Nucleus accumbens (tissue), 56 donors: Measurements from ENCODE around the gene ATP13A2.

Experiments
- DNase-seq, 56 donors: peaks; one replicate each; lab custom pipeline; 2025; lab: John Stamatoyannopoulos, UW

Gene ATP13A2

DNA sequence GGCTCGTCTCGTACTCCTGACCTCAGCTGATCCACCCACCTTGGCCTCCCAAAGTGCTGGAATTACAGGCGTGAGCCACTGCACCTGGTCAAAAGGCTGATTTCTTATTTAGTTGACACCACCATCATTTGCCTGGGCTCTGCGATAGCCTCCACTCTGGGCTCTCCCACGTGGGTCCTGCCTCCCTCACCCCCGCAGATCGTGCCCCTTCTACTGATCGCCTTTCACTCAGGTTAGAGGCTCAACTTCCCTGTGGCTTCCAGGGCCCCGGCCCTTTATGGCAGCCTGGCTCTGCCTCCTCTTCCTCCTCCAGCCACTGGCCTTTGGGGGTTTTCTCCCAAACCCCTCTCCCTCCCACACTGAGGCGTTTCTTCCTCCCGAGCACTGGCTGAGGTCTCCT is 28.8 kb downstream of the ATP13A2 start:
- no peak for DNase-seq

DNA sequence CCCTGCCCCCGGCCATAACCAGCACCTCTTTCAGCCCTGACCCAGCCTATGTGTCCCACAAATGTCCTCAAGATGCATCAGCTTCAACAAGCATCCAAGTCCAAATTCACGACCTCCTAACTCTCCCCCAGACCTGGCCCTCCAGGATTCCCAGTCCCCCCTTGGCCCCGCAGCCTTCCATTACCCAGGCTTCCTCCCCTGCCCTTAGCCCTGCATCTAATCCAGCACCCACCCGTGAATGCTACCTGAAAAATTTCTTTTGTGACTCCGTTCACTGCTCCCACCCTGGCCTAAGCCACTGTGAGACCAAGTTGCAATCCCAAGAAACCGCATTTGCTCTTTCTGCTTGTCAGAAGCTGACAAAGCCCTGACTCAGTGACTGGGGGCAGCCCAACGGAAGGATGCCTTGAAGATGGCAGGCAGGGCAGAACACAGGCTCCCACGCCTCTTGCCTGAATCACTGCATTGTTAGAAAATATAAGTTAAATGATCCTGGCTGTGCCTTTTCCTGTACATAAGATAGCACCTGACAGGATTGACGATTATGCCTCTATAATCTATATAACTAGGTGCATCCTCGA is 30.4 kb downstream of the ATP13A2 start:
- peak in 13 of 56 donors; percentile 11 to 67 (median 36) for DNase-seq

DNA sequence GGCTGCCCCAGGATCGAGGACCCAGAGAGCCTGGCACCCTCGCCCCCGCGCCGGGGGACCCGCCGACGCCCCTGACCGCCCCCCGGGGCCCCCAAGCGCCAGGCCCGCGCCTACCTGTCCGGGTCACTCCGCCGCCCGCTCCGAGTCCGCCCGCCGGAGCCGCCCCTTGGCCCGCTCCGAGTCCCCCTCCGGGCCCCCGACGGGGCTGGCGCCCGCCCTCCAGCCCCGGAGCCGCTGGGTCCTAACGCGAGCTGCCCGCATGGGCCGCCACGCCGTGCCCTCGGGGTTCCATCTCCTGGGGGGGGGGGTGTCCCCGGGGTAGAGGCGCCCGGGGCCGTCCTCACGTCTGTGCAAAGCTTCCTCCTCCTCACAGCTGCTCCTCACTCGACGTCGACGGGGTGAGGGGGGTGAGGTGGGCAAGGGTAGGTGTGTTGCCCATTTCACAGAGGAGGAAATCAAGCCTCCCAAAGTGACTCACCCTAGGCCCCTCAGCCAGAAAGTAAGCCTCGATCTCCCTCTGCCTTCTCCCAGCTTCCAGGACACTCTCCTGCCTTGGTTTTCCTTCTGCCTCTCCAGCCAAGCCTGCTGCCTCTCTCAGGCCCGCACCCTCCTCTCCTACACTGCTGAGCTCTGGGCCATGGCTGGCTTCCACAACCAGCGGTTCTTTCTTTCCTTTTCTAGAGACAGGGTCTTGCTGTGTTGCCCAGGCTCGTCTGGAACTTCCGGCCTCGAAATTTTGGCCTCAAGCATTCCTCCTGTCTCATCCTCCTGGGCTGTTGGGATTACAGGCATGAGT is 31.1 kb downstream of the ATP13A2 start, which contains the start of gene MFAP2:
TSS of gene MFAP2 (minus strand) at position 148 of the 796 bp plus-strand sequence. CDS start 2,347 bp downstream, outside the sequence.
- no peak for DNase-seq

DNA sequence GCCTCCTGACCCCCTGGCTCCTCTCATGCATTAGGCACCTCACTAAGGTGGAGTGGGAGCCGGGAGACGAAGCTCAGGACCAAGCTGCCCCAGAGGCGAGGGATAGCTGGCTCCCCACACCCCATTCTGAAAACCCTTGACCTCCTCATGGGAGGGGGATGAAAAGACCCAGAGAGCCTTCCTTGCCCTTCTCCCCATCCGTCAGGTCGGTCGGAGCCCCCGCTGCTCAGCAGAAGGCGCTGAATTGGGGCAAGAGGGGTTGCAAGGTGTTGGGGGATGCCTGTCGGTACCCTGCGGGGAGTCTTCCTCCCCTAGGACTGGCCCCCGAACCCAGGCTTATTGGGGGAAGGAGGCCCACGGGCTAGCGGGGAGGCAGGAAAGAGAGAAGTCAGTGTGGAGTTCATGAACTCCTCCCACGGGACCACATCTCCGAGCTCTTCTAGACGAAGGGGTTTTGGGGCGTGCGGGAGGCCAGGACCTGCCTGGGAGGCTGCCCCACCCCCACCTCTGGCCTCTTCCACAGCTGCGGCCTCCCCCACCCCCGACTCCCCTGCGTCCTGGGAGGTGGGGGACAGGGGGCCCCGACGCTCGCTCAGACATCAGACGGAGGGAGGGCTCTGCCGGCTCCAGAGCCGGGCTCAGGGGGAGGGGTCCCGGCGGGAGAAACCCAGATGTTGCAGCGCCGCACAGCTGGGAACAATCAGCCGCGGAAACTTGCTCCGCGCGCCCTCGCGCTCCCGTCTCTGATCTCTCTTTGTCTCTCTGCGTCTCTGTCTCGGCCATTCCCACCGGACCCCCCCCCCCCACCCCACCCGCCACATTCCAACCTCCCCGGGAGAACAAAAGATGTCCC is 32.0 kb downstream of the ATP13A2 start:
- no peak for DNase-seq

DNA sequence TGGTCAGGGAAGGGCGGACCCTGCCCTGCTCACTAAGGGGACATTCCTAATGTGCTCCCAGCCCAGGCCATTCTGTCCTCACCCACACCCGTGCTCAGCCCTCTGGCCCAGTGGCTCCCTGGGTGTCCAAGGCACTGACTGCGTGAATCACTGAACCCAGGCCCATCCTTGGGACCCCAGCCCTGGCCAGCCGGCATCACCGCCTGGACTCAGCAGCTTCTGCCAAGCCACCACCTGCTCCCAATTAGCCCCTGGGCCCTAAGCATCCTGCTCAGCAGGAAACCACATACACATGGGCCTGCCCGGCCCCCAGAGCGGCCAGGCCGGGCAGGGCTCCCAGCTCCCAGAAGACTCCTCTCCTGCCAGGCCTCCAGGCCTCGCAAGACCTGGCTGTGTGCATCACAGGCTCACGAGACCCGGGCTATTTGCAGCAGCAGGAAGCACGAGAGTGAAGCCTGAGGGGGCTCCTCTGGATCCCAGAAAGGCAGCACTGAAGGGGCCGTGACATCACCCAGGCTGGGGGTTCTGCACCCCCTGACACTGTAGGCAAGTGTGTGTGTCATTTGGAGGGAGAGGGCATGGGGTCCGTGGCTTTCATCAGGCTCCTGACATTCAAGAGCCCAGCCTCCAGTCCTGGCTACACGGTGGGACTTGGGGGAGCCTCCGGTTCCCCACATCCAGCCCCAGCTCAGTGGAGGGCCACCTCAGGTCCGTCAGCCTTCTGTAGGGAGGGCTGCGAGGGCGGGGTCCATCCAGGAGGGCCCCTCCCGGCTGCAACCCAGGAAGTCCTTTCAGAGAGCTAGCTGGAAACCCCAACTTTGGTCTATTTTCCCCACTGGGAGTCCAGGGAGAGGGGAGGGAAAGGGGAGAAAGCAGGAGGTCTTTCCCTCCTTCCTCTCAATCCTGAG is 32.9 kb downstream of the ATP13A2 start:
- DNase-seq, result peak in 1 of 56 donors; percentile 21

DNA sequence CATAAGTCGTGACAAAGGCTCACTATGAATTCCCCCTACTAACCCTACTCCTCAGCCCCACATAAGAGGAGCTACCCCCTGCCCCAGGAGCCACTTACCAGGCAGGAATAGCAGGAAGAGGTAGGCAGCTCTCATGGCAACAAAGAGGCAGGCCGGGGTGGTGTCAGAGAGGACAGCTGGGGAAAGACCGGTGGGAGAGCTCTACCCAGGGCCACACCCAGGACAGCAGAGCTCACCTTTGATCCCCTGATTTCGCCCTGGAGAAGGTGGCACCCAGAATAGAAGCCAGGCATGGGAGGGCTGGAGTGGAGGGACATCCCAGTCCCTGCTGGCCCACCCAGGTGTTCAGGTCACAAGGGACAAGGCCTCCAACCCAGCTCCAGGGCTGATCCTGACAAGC is 33.6 kb downstream of the ATP13A2 start:
- no peak for DNase-seq

DNA sequence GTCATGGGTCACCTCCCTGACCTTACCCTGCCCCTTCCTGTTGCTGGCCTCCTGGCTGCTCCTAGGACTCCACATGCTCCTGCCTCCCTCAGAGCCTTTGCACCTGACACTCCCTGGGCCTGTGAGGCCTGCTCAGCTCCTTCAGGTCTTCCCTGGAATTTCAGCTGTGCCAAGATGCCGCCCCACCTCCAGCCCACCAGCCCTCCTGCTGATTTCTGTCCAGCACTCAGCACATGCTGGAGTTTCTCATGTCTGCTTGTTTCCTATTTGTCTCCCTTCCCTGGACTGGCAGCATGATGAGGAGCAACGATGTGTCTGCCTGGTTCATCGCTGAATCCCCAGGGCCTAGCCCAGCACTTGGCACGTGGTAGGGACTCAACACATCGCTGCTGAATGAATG is 34.4 kb downstream of the ATP13A2 start:
- DNase-seq, result no peak

DNA sequence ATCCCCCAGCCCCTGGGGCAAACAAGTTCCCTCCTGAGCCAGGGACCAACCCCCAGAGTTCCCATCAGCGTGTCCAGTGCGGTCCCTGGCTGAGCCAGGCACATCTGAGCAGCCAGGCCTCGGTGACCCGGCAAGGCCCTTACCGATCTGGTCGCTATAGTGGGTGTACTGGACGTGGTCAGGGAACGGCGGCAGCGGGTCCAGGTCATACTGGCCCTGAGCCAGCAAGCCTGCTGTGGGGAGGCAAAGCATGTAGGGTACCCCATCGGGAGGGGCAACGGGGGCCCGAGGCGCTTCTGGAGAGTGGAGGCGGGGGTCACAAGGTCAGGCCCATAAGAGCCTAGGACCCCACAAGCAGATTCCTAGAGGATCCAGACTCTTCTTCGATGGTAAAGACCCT is 34.8 kb downstream of the ATP13A2 start:
- DNase-seq, result no peak

DNA sequence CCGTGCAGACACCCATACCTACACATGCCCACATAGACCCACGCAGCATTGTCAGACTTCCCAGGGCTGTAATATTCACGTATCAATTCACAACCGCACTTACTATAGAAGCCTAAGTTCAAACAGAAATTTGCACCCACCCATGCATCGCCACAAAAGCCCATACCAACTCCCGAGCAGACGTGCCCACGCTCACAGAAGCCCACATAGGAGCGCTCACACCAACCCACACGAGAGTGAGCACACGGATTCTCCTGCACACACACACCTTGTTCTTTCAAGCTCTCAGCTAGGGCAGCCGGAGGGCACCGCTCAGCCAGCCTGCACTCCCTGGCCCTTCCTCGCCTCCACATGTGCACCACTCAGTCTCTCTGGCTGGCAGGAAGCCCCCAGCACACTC is 35.9 kb downstream of the ATP13A2 start:
- peak in 3 of 56 donors; percentile 7 to 15 (median 14) for DNase-seq

DNA sequence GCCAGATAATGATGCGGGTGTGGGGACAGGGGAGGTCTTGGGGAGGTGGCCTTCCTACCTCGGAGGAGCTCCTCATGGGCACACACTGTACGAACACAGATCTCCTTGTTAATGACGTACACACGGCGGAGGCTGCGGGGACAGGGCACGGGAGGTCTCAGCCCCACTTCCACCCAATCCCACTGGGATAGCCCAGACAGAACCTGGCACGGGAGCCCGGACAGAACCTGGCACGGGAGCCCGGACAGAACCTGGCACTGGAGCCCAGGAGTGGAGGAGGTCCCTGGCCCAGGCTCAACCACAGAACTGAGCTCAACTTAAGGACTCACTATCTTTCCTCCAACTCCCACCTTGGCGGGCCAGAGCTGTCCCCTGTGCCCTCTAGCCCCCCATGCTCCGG is 36.5 kb downstream of the ATP13A2 start:
- no peak for DNase-seq

DNA sequence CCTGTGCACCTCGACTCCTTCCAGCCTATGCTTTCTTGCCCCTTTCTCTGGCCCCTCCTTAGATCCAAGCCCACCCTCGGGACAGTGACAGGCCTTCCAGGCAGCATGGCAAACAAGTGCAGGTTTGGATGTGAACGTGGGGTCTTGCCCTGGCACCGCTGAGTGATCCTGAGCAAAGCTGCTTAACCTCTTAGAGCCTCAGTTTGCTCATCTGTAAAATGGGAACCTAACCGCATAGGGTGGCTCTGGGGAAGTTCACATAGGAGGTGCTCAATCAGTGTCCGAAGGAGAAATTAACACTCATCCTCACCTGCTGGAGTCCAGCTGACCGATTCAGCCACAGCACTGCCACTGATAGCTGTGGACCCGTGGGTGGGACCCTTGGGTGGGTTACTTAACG is 38.5 kb downstream of the ATP13A2 start:
- DNase-seq, result no peak

DNA sequence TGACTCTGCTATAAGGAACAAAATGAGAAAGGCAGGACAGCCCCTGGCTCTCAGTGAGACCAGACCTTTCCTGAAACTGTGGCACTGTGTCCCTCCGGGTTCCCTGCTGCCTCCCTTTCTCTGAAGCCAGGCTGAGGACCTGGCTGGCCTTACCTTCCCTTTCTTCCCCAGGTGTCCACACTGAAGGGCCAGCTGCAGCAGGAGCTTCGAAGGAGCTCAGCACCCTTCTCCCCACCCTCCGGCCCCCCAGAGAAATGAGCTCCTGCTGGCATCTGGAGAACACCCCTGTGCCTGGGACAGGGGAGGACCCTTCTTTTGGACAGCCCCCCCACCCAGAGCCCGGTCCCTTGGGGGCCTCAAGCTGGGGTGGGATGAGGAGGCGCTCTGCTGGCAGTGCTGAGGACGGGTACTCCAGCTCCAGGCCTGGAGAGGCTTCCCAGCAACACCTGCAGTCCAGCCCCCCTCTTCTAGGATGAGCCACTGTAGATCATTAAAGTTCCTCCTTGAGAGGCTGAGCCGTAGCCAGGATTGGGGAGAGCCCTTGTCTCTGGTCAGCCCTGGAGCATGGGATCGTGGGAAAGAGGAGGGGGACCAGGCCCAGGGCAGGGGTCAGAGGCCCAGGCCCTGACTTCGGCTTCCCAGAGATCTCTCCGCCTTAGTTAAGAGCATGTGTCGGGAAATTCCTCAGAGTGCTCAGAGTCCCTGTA is 39.4 kb downstream of the ATP13A2 start:
- no peak for DNase-seq

DNA sequence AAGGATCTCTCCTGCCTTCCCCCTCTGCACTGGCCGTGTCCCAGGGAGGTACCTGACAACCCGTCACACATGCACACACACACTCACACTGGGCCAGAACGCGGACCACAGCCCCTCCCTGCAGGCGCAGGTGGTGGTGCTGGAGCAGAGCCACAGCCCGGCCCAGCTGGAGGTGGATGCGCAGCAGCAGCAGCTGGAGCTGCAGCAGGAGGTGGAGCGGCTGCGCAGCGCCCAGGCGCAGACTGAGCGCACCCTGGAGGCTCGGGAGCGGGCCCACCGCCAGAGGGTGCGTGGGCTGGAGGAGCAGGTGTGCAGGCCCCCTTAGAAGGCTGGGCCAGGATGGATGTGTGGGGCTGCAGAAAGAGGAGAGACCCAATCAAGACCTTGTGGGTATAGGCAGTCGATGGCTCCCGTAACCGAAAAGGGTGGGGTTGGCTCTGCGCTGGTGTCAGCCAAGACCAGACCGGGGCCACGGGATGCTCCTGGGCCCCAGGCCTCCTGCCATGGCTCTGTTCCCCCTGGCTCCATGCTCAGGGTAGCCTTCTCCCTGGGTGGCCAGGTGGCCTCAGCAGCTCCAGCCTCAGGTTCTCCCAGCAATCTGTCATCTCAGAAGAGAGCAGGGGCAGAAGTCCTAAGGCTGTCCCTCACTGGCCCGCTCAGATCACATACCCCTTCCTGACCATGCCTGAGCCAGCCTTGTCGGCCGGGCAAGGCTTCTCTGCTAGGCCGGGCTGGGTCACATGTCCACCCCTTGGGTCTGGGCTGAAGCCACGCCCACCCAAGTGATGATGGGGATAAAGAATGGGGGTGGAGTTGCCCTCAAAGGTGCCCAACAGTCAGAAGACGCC is 40.2 kb downstream of the ATP13A2 start:
- DNase-seq, result no peak

DNA sequence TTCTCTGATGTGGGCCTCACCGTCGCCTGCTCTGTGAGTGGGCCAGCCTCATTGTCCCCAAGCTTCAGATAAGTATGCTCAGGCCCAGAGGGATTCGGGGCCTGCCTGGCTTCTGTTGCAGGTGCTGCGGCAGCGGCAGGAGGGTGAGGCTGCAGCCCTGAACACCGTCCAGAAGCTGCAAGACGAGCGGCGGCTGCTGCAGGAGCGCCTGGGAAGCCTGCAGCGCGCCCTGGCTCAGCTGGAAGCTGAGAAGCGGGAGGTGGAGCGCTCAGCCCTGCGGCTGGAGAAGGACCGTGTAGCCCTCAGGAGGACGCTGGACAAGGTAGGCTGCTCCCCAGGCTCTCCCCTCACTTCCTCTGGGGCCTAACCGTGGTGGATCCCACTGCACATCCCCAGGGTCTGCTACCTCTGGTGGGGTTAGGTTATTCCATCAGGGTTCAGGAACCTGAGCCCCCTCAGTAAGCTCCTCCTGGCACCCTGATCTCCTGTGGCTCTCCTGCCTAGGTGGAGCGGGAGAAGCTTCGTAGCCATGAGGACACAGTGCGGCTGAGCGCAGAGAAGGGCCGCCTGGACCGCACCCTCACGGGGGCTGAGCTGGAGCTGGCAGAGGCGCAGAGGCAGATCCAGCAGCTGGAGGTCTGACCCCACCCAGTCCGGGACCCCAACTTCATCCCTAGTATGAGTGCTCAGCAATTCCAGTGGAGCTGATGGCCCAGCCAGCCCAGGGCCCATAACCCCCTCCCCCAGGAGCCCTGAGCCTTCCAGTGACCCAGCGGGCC is 41.4 kb downstream of the ATP13A2 start:
- DNase-seq, result no peak

DNA sequence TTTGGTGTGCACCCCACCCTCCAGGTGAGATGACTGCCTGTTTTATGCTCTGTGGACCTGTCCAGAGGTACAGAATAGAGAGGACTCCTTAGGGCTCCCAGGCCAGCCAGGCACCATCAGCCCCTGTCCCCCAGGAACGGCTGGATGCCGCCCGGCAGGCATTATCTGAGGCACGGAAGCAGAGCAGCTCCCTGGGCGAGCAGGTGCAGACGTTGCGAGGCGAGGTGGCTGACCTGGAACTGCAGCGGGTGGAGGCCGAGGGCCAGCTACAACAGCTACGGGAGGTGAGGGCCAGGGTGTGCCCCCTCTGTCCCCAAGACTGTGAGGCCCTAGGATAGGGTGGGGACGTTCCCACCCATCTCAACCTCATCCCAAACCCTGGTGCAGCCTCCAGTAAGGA is 42.1 kb downstream of the ATP13A2 start:
- no peak for DNase-seq

DNA sequence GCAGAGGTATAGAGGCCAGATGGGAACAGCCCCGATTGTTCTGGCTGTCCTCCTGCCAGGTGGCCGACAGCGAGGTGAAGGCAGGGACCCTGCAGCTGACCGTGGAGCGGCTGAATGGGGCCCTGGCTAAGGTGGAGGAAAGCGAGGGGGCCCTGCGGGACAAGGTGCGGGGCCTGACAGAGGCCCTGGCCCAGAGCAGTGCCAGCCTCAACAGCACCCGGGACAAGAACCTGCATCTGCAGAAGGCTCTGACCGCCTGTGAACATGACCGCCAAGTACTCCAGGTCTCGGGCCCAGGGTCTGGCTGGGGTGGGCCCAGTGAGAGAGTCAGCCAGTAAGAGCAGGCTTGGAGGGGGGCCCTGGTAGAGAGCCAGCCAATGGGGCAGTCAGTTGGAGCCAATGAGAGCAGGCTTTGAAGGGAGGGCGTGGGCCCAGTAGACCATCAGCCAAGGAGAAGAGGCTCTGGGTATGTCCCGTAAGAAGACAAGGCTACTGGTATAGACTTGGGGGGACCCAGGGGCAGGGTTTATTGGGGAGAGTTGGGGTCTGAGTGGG is 42.6 kb downstream of the ATP13A2 start:
- DNase-seq, result no peak

DNA sequence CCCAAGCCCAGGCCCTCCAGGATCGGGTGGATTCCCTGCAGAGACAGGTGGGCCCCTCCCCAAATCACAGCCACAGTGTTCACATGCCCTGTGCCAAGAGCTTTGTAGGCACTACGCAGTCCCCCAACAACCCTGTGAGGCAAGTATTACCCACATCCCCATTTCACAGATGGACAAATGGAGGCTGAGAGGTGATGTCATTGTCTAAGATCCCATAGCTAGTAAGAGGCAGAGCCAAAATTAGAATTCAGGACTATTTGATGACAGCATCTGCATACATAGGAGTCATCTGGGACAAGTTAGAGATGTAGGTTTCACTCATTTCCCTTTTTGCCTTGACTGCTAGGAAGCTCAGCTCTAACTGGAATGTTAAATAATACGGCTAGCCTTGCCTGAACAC is 43.4 kb downstream of the ATP13A2 start:
- DNase-seq, result no peak

DNA sequence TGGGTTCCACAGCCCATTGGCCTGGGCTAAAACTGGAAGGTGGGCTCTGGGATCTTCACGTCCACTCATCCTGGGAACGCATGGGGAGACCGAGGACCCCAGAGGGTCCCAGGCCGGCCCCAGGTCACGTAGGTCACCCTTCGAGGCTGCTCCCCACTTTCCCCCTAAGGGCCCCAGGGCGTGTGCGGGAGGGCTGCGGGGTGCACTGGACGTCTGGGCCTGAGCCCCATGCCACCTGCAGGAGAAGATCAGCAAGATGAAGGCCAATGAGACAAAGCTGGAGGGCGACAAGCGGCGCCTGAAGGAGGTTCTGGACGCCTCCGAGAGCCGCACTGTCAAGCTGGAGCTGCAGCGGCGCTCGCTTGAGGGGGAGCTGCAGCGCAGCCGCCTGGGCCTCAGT is 43.8 kb downstream of the ATP13A2 start:
- DNase-seq, result no peak
